Omental fat pad (tissue), 4 donors: ENCODE results near the gene ANGPTL4. TPM values are rescaled to one million over a fixed set of nuclear protein-coding genes. Genes with fewer than 3 reads are reported as not detected.

Experiments
- ATAC-seq: fragments of 150-250 bp; one replicate; pipeline ENCODE4 v1.9.1; 2016; ENCODE audit warnings: mild to moderate bottlenecking, moderate library complexity; ENCODE audit not compliant: low FRiP score
- DNase-seq: peaks from one replicate; pipeline ENCODE4 v3.0.0-alpha.2; 2019; ENCODE audit warnings: low spot score
- CTCF ChIP-seq, 3 donors: fragments of 450-650 bp; IDR thresholded peaks; one replicate each; pipeline ENCODE4 v1.5.1; 2016 to 2017; ENCODE audit warnings: antibody characterized with exemption in 3 of 3, mild to moderate bottlenecking in 3 of 3, moderate library complexity in 2 of 3
- small RNA-seq: library from RNA; depleted of rRNA; stranded (forward); fragments of <200 nt; gene quantifications from one replicate; pipeline ENCODE3, GENCODE V24; 2016
- total RNA-seq, 4 donors: library from RNA; depleted of rRNA; stranded (reverse); fragments of >200 nt; gene quantifications; one replicate each; pipeline ENCODE4 v1.1.0, GENCODE V29; 2016

Gene ANGPTL4
- total RNA-seq, 4 donors from 2014 or later, result 62.6 to 405 (median 250) TPM

GRCh38 chr19:8423817-8424223, 59.9 kb downstream of the ANGPTL4 start:
- TF ChIP-seq CTCF (IDR thresholded peaks at IDR 0.05), result no peak
- ATAC-seq, result peak; percentile 96
- peak; percentile 88 for DNase-seq

Small RNA genes lying within 50 kb of the gene (small RNA-seq; reads per million reads assigned to genes)
- not detected for gene MIR4999

Other genes with a start within 250 kb of the ANGPTL4 start
- not detected for gene FBN3, start 214.6 kb upstream of the ANGPTL4 start, total RNA-seq
- gene CERS4, start 154.8 kb upstream of the ANGPTL4 start, total RNA-seq, result 10 to 100 TPM; 18.4 to 34.1 (median 26.6) TPM
- 100 to 1,000 TPM in 2 of 4 donors, 10 to 100 TPM in 2; 49.3 to 126 (median 79.3) TPM for gene CD320, start 55.8 kb upstream of the ANGPTL4 start, total RNA-seq
- 10 to 100 TPM; 14.5 to 44.2 (median 33.1) TPM for gene NDUFA7, start 42.8 kb upstream of the ANGPTL4 start, total RNA-seq
- gene RPS28, start 42.7 kb upstream of the ANGPTL4 start, total RNA-seq, result 100 to 1,000 TPM; 420 to 679 (median 534) TPM
- gene KANK3, start 20.9 kb upstream of the ANGPTL4 start, total RNA-seq, result 10 to 100 TPM in 3 of 4 donors, 1 to 10 TPM in 1; 7.1 to 48.7 (median 18.9) TPM
- 10 to 100 TPM; 31.6 to 55.6 (median 41.2) TPM for gene RAB11B, start 26.2 kb downstream of the ANGPTL4 start, total RNA-seq
- gene MARCHF2, start 49.1 kb downstream of the ANGPTL4 start, total RNA-seq, result 100 to 1,000 TPM; 167 to 296 (median 203) TPM
- gene HNRNPM, start 80.8 kb downstream of the ANGPTL4 start, total RNA-seq, result 100 to 1,000 TPM in 3 of 4 donors, 10 to 100 TPM in 1; 80.4 to 158 (median 111) TPM
- 1 to 10 TPM in 3 of 4 donors, under 1 TPM in 1; 0.56 to 4.6 (median 1.9) TPM for gene PRAM1, start 138.5 kb downstream of the ANGPTL4 start, total RNA-seq
- 1 to 10 TPM; 4.6 to 7.8 (median 7.4) TPM for gene ZNF414, start 150.0 kb downstream of the ANGPTL4 start, total RNA-seq
- 10 to 100 TPM; 13.9 to 86.7 (median 39.9) TPM for gene MYO1F, start 213.3 kb downstream of the ANGPTL4 start, total RNA-seq
- 10 to 100 TPM; 16.7 to 46.7 (median 22.5) TPM for gene ADAMTS10, start 246.6 kb downstream of the ANGPTL4 start, total RNA-seq